Femur (tissue), 1 donor: ENCODE results near the gene CBY2.

Experiments used
- DNase-seq: peaks from one replicate; pipeline ENCODE4 v3.0.0-alpha.2; 2017

CBY2 gene

GRCh38 chr13:45702869-45703391, 810 bp downstream of the CBY2 start:
- DNase-seq: no peak

DNA sequence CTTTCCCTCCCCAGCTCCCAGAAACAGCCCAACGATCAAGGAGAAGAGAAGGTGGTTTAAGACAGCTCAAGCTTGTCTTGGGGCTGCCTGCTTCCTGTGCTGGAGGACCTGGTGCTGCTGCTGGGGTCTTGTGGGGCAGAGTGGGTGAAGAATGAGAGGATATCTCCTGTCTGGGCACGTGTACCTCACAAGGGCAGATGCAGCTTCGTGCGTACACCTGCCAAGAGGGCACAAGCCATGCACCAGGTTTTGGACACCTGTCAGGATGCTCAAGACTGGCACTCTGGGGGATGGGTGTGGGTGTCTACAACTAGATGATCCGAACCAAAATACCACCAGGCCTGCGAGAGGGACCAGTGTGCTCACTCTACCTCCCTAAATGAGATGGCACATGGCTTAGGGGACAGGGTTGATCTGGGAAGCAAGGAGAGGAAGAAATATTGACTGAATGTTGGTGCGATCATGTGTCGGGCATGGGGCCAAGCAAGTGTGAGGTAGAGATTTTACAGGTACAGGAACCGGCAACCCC, 2.2 kb downstream of the CBY2 start:
- no peak for DNase-seq

- no peak for DNase-seq
These were observed 3.0 kb downstream of the CBY2 start for GRCh38 chr13:45704854-45705695.

- DNase-seq: no peak
These were observed 3.8 kb downstream of the CBY2 start for GRCh38 chr13:45705918-45706317.

GRCh38 chr13:45707516-45708100, 5.5 kb downstream of the CBY2 start:
- no peak for DNase-seq

- no peak for DNase-seq
These were observed 9.8 kb downstream of the CBY2 start for GRCh38 chr13:45711951-45712350.

DNA sequence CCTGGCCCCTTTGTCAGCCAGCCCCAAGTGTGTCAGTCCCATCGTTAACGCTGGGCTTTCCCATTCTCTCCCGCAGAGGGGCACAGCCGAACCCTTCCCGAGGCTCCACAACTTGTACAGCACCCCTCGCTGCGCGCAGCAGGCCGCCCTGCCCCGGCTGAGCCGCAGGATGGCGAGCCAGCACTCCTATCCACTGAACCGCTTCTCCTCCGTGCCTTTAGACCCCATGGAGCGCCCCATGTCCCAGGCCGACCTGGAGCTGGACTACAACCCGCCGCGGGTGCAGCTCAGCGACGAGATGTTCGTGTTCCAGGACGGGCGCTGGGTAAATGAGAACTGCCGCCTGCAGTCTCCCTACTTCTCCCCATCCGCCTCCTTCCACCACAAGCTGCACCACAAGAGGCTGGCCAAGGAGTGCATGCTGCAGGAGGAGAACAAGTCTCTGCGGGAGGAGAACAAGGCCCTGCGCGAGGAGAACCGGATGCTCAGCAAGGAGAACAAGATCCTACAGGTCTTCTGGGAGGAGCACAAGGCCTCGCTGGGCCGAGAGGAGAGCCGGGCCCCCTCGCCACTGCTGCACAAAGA, 11.1 kb downstream of the CBY2 start:
- DNase-seq: no peak

- no peak for DNase-seq
These were observed 11.6 kb downstream of the CBY2 start for GRCh38 chr13:45713721-45714120.

GRCh38 chr13:45714170-45714569, 12.1 kb downstream of the CBY2 start:
- no peak for DNase-seq

GRCh38 chr13:45715351-45715750, 13.2 kb downstream of the CBY2 start:
- DNase-seq: no peak

DNA sequence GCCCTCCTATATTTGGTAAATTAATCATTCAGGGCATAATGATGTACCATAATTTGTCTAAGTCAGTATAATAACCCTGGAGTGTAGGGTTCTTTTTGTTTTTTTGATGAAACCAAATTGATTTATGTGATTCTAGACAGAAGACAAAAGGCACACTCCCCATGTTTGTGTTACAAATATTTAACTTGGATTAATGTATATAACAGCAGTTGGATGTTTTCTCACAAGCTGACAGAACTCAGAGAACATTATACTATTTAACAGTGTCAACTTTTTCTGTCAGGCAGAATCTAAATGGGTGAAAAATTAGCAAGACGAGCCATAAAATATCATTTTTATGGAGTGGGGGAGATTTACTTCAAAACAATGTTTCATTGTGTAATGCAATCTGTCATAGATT, 15.2 kb downstream of the CBY2 start:
- DNase-seq: no peak

DNA sequence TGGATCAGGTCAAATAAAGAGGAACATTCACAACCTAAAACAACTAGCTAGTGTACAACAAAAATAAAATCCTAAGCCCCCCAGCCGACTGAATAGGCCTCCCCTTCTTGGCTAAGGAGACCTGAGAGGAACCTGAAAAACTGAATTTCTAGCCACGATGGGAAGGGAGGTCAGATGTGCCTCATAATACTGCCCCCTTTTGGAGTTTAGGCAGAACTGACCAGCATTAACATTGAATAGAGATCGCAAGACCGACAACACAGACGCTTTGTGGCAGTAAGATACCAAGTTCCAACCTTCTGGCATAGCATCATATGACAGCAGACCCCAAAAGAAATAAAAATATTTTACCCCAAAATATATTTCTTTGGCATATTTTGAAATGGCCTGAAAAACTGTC, 15.9 kb downstream of the CBY2 start:
- DNase-seq: no peak

DNA sequence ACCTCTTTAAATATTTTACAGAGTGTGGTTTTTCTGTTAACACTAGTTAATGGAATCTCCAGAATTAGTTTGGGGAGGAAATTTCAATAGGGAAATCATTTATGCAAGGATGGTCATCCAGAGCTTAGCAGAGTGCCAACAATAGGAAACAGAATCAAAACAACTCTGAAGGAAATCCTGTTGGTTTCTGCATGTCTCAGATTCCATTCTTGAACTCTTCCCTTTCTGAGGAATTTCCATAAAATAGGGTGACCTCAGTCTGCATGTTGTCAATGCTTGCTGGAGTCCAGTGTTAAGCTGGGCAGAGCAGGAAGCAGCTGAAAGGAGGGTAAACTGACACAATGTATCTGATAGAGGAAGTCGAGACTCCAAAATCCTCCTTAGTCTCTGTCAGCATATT, 16.9 kb downstream of the CBY2 start:
- DNase-seq: no peak

GRCh38 chr13:45721203-45721731, 19.1 kb downstream of the CBY2 start:
- no peak for DNase-seq

DNA sequence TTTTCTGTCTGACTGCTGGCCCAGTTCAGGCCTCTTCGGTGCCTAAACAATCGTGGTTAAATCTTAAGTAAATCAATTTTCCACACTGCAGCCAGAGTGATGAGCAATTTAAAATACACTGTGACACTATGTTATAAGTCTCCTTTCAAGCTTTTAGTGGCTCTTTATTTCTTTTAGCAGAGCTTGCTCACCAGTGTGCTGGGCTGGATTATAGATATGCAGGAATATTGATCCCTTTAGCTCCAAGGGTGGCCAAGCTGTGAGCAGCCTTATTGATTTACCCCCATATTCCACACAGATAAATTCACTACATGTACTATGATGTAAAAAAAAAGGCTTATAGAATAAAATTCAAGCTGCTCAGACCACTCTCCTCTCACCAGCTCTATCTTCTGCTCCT, 21.7 kb downstream of the CBY2 start:
- no peak for DNase-seq

GRCh38 chr13:45728759-45729158, 26.6 kb downstream of the CBY2 start:
- DNase-seq: no peak

GRCh38 chr13:45731455-45731854, 29.3 kb downstream of the CBY2 start:
- DNase-seq: no peak

GRCh38 chr13:45732916-45733315, 30.8 kb downstream of the CBY2 start:
- DNase-seq: no peak

- DNase-seq: no peak
These were observed 31.2 kb downstream of the CBY2 start for GRCh38 chr13:45733361-45733760.

DNA sequence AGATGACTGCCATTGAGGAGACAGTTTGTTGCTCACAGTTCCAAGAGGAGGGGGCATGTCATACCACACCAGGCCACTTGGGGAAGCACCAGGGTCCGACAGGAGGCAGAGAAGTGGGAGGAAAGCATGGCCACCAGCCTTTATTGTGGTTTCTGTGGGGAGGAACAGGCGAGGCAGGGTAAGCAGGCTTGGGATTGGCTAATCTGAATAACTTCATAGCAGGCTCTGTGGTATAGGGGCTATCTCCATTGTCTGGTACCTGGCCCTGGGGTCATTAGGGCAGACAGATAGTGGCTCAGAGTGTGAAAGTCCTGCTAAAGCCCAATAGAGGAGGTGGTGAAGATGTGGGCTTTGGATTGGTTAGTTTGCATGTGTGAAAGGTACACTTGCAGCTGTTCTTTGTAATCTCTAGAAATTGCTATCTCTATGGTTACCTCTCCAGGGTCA, 35.5 kb downstream of the CBY2 start:
- no peak for DNase-seq

- DNase-seq: no peak
These were observed 40.9 kb downstream of the CBY2 start for GRCh38 chr13:45742985-45743384.

- DNase-seq: no peak
These were observed 42.9 kb downstream of the CBY2 start for GRCh38 chr13:45744979-45745378.

- no peak for DNase-seq
These were observed 45.0 kb downstream of the CBY2 start for GRCh38 chr13:45747071-45747470.
